H1 (cell line): ENCODE measurements around the gene ITPKA. TPM values are rescaled to one million over a fixed set of nuclear protein-coding genes. Genes with fewer than 3 reads are reported as not detected.
A peak's percentile ranks its signal among the peaks of the same experiment; 100 is the strongest.

Experiments
- CTCF ChIA-PET: fragments of 300-600 bp; sonication (Branson Sonifier 250); formaldehyde crosslinking; loops from one replicate; lab custom pipeline; 2021; ENCODE audit not compliant: partially characterized antibody; lab: Charles Lee
- POLR2A ChIA-PET: fragments of 300-600 bp; sonication (Branson Sonifier 250); formaldehyde crosslinking; loops from one replicate; lab custom pipeline; 2021; ENCODE audit warnings: inconsistent platforms; ENCODE audit not compliant: partially characterized antibody; lab: Charles Lee
- DNase-seq, 2 experiments: peaks; one replicate each; pipeline versions ENCODE4 v3.0.0 to v3.0.0-alpha.2; 2010 to 2022; ENCODE audit warnings: low spot score in 2 of 2, low read depth in 1 of 2, mixed read lengths in 1 of 2
- FAIRE-seq: peaks from 2 replicates; lab custom pipeline; 2011; peaks lifted over from hg19 to GRCh38; lab: Jason Lieb, UNC
- H2AFZ ChIP-seq: 2 replicates; pipeline ENCODE4 v1.8.1; 2012; ENCODE audit warnings: low read length, inconsistent platforms
- H2AK5ac ChIP-seq: 2 replicates; pipeline ENCODE4 v1.6.1; 2013; ENCODE audit warnings: low read depth, low read length
- H2BK120ac ChIP-seq: replicated peaks from 2 replicates; pipeline ENCODE3; 2013; ENCODE audit warnings: low read depth, low read length, inconsistent platforms
- H2BK12ac ChIP-seq: 2 replicates; pipeline ENCODE4 v1.6.1; 2013; ENCODE audit warnings: low read depth, low read length
- H2BK15ac ChIP-seq: 2 replicates; pipeline ENCODE4 v1.6.1; 2013; ENCODE audit warnings: low read length
- H2BK20ac ChIP-seq: 2 replicates; pipeline ENCODE4 v1.6.1; 2013; ENCODE audit warnings: low read length
- H2BK5ac ChIP-seq: 2 replicates; pipeline ENCODE4 v1.6.1; 2013; ENCODE audit warnings: low read depth, low read length
- H3K14ac ChIP-seq: 2 replicates; pipeline ENCODE4 v1.6.1; 2013; ENCODE audit warnings: inconsistent platforms; ENCODE audit not compliant: insufficient read length
- H3K18ac ChIP-seq: 2 replicates; pipeline ENCODE4 v1.6.1; 2013; ENCODE audit warnings: low read length; ENCODE audit errors: extremely low read depth
- H3K23ac ChIP-seq: 2 replicates; pipeline ENCODE4 v1.6.1; 2013; ENCODE audit warnings: inconsistent platforms; ENCODE audit not compliant: insufficient read length
- H3K23me2 ChIP-seq: 2 replicates; pipeline ENCODE4 v1.6.1; 2013; ENCODE audit warnings: low read depth, low read length
- H3K27ac ChIP-seq: 2 replicates; pipeline ENCODE4 v1.6.1; 2011; ENCODE audit warnings: low read depth, low read length, inconsistent platforms
- H3K27me3 ChIP-seq, 4 experiments: replicated peaks in 1 of 4; 1 replicate in 1 of 4; 2 replicates in 3 of 4; pipeline versions ENCODE4 v1.6.1 to v1.8.1; 2011 to 2013; ENCODE audit warnings: low read length in 3 of 4, mild to moderate bottlenecking in 3 of 4, inconsistent platforms in 2 of 4, mixed read lengths in 2 of 4, moderate library complexity in 1 of 4; ENCODE audit not compliant: control insufficient read depth in 3 of 4, insufficient read depth in 3 of 4; ENCODE audit errors: extremely low read depth in 1 of 4
- H3K36me3 ChIP-seq, 4 experiments: 2 replicates each; pipeline versions ENCODE4 v1.6.1 to v1.8.1; 2011 to 2013; ENCODE audit warnings: mild to moderate bottlenecking in 4 of 4, low read length in 3 of 4, moderate library complexity in 2 of 4, control low read depth in 1 of 4, inconsistent platforms in 1 of 4; ENCODE audit not compliant: insufficient read depth in 4 of 4, control insufficient read depth in 2 of 4
- H3K4ac ChIP-seq: replicated peaks from 2 replicates; pipeline ENCODE3; 2013; ENCODE audit warnings: low read length, low read depth, mixed read lengths, inconsistent platforms; ENCODE audit not compliant: insufficient read length
- H3K4me1 ChIP-seq, 4 experiments: replicated peaks in 1 of 4; 1 replicate in 1 of 4; 2 replicates in 3 of 4; pipeline versions ENCODE4 v1.6.1 to v1.8.1; 2011 to 2013; ENCODE audit warnings: low read length in 3 of 4, inconsistent platforms in 2 of 4, mixed read lengths in 1 of 4; ENCODE audit not compliant: insufficient read depth in 4 of 4, control insufficient read depth in 3 of 4
- H3K4me2 ChIP-seq, 2 experiments: 2 replicates each; pipeline versions ENCODE4 v1.6.1 to v1.8.1; 2011 to 2013; ENCODE audit warnings: low read depth in 2 of 2, low read length in 2 of 2, control low read depth in 1 of 2, inconsistent platforms in 1 of 2, mild to moderate bottlenecking in 1 of 2; ENCODE audit not compliant: insufficient read depth in 1 of 2
- H3K4me3 ChIP-seq, 4 experiments: fragments of 200-600, 300-600 bp in 1 of 4; sonication (generic), shearing (Covaris generic), sonication (Bioruptor Twin) in 1 of 4; 2 replicates each; pipeline versions ENCODE4 v1.5.1 to v1.8.1; 2011 to 2016; ENCODE audit warnings: low read length in 4 of 4, low read depth in 3 of 4, control low read depth in 2 of 4, inconsistent platforms in 2 of 4, mild to moderate bottlenecking in 2 of 4, mixed read lengths in 1 of 4, moderate library complexity in 1 of 4; ENCODE audit not compliant: insufficient read depth in 2 of 4; ENCODE audit errors: extremely low read depth in 1 of 4
- H3K56ac ChIP-seq: replicated peaks from 2 replicates; pipeline ENCODE3; 2013; ENCODE audit warnings: low read depth, mild to moderate bottlenecking, mixed read lengths, low read length, inconsistent platforms; ENCODE audit not compliant: insufficient read length
- H3K79me1 ChIP-seq: 2 replicates; pipeline ENCODE4 v1.6.1; 2013; ENCODE audit warnings: low read depth, low read length, control low read depth
- H3K79me2 ChIP-seq, 2 experiments: 2 replicates each; pipeline versions ENCODE4 v1.6.1 to v1.8.1; 2012 to 2013; ENCODE audit warnings: low read length in 2 of 2, mild to moderate bottlenecking in 2 of 2, inconsistent platforms in 1 of 2; ENCODE audit not compliant: insufficient read depth in 2 of 2, control insufficient read depth in 1 of 2
- H3K9ac ChIP-seq, 4 experiments: replicated peaks in 1 of 4; 1 replicate in 1 of 4; 2 replicates in 3 of 4; pipeline versions ENCODE4 v1.6.1 to v1.8.1; 2011 to 2013; ENCODE audit warnings: low read depth in 3 of 4, low read length in 3 of 4, control low read depth in 2 of 4, mild to moderate bottlenecking in 2 of 4, moderate library complexity in 2 of 4, inconsistent platforms in 1 of 4; ENCODE audit errors: extremely low read depth in 1 of 4
- H3K9me3 ChIP-seq, 2 experiments: 2 replicates each; pipeline versions ENCODE4 v1.6.1 to v1.8.1; 2012 to 2013; ENCODE audit warnings: mild to moderate bottlenecking in 2 of 2, moderate library complexity in 2 of 2, control low read depth in 1 of 2, inconsistent platforms in 1 of 2, low read depth in 1 of 2, low read length in 1 of 2, mixed read lengths in 1 of 2; ENCODE audit not compliant: insufficient read depth in 2 of 2
- H4K20me1 ChIP-seq, 2 experiments: replicated peaks in 1 of 2; 2 replicates each; pipeline versions ENCODE3 to v1.8.1; 2011 to 2013; ENCODE audit warnings: inconsistent platforms in 2 of 2, low read length in 2 of 2, mild to moderate bottlenecking in 1 of 2; ENCODE audit not compliant: insufficient read depth in 2 of 2, control insufficient read depth in 1 of 2
- H4K5ac ChIP-seq: 2 replicates; pipeline ENCODE4 v1.6.1; 2013; ENCODE audit warnings: low read length, low read depth, mixed read lengths, inconsistent platforms; ENCODE audit not compliant: insufficient read length
- H4K8ac ChIP-seq: 2 replicates; pipeline ENCODE4 v1.8.0; 2013; ENCODE audit warnings: mild to moderate bottlenecking, moderate library complexity, low read length, inconsistent platforms; ENCODE audit not compliant: insufficient read depth; ENCODE audit errors: extremely low read depth
- H4K91ac ChIP-seq: replicated peaks from 2 replicates; pipeline ENCODE3; 2013; ENCODE audit warnings: low read length, mixed read lengths, inconsistent platforms; ENCODE audit not compliant: insufficient read length
- ATF2 ChIP-seq: IDR thresholded peaks from 2 replicates; pipeline ENCODE4 v1.6.1; 2012; ENCODE audit warnings: low read length, inconsistent platforms
- CEBPB ChIP-seq: IDR thresholded peaks from 2 replicates; pipeline ENCODE4 v1.6.1; 2012; ENCODE audit warnings: low read depth, low read length
- WGBS, 2 experiments: shearing (Covaris generic) in 1 of 2; methylation state at CpG; one replicate each; pipeline versions ENCODE4 v1.1.6 to v1.1.7; 2013 to 2015; ENCODE audit warnings: low lambda C conversion rate in 2 of 2, mixed read lengths in 2 of 2, inconsistent platforms in 1 of 2, low coverage in 1 of 2, missing lambda C conversion rate in 1 of 2; ENCODE audit not compliant: insufficient replicate concordance in 2 of 2, insufficient coverage in 1 of 2, insufficient read length in 1 of 2; ENCODE audit errors: extremely low coverage in 1 of 2, missing lambda C conversion rate in 1 of 2; 5-methylcytosine and 5-hydroxymethylcytosine counted together
- polyA plus RNA-seq, 7 experiments: library from polyadenylated mRNA; depleted of rRNA in 3 of 7; stranded (reverse) in 5 of 7; unstranded in 2 of 7; fragments of >200 nt in 5 of 7; fragments of 200-250 nt in 2 of 7; gene quantifications; 1 replicate in 5 of 7; 2 replicates in 1 of 7; 4 replicates in 1 of 7; pipeline versions ENCODE4 v1.2.1 to v1.2.3, GENCODE V29; 2011 to 2013; ENCODE audit warnings: missing spikeins in 2 of 7, mixed read lengths in 2 of 7
- total RNA-seq: library from RNA; stranded (reverse); fragmentation: NEBNext Ultra II Directional; extraction: Animal tissue kit (Norgen Biotek cat#: 25700); gene quantifications from 2 replicates; pipeline ENCODE4 v1.2.1, GENCODE V29; 2021

The ITPKA gene
- total and polyA plus RNA-seq, 2 of the 8 experiments (the other 6 are each of a cell fraction or from before 2014, with no cell fraction given), result 0.39 to 0.99 TPM

DNA sequence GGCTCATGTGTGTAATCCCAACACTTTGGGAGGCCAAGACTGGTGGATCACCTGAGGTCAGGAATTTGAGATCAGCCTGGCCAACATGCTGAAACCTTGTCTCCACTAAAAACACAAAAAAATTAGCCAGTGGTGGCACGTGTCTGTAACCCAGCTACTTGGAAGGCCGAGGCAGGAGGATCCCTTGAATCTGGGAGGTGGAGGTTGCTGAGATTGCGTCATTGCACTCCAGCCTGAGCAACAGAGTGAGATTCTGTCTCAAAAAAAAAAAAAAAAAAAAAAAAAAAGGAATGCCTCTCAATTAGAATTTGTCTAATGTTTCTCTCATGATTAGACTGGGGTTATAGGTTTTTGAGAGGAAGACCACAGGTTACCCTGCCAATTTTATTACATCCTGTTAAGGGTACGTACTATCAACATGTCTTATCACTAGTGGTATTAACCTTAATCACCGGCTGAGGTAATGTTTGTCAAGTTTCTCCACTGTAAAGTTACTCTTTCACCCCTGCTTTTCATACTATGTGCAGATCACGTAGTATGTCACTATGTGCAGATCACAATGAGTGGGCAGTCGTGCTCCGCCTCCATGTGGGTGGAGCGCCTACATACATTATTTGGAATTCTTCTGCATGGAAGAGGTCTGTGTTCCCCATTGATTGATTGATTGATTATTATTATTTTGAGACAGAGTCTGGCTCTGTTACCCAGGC, 56.5 kb downstream of the ITPKA start:
- no peak overlapping the region for H2AK5ac ChIP-seq
- no peak overlapping the region for H2BK12ac ChIP-seq
- no peaks in the 10 kb centered on the region for H3K79me2 ChIP-seq
- no peak overlapping the region for H3K9ac ChIP-seq
- no peak overlapping the region for H3K4me3 ChIP-seq
- H2BK15ac ChIP-seq, result no peak overlapping the region
- no peak overlapping the region for H4K5ac ChIP-seq
- H3K27me3 ChIP-seq, result 0 out of 7 replicates have a peak, but pooled peaks cover 0 to 3% (median 0%) of the 10 kb centered on the region in 4 experiments
- no peak overlapping the region for H3K23ac ChIP-seq
- no peak overlapping the region for H2BK20ac ChIP-seq
- no peaks in the 10 kb centered on the region for H3K79me1 ChIP-seq
- no peak for FAIRE-seq
- 89% methylated on average over 9 of the region's 9 CpGs; no CpG with 5 or more reads in 1 of the 2 experiments for WGBS, 2 experiments
- H4K8ac ChIP-seq, result no peak overlapping the region
- ChIA-PET POLR2A (interaction anchor here (2.9 kb wide), 1 partner anchor 11 kb away, joined by 9 read pairs; no protein-coding TSS in a partner anchor), CTCF (interaction anchor here (0.7 kb wide), 1 partner anchor 11 kb away, joined by 3 read pairs; no protein-coding TSS in a partner anchor)
- H3K9me3 ChIP-seq, result no peaks in the 10 kb centered on the region
- no peak overlapping the region for H3K4me2 ChIP-seq
- H3K27ac ChIP-seq, result no peak overlapping the region
- peaks cover 0 to 1% of the 10 kb centered on the region in 2 experiments for H4K20me1 ChIP-seq
- H3K14ac ChIP-seq, result no peak overlapping the region
- H4K91ac ChIP-seq, result no peak overlapping the region
- peaks cover 2% of the 10 kb centered on the region; the same call in 1 of the 2 replicates for H3K23me2 ChIP-seq
- no peaks in the 10 kb centered on the region for H3K4me1 ChIP-seq
- TF ChIP-seq ATF2, result no peak
- TF ChIP-seq CEBPB, result 0 out of 2 replicates have a peak, but pooled peaks have one; percentile 19
- no peaks in the 10 kb centered on the region for H3K36me3 ChIP-seq
- no peak overlapping the region for H2AFZ ChIP-seq
- H2BK5ac ChIP-seq, result no peak overlapping the region
- no peak overlapping the region for H3K18ac ChIP-seq
- no peak overlapping the region for H2BK120ac ChIP-seq
- no peak overlapping the region for H3K4ac ChIP-seq
- H3K56ac ChIP-seq, result no peak overlapping the region
- DNase-seq, result no peak
